HAP-1 (cell line): Measurements from ENCODE around the gene SHISA9.

Source experiments
- DNase-seq, 2 experiments: peaks; one replicate each; pipeline ENCODE4 v3.0.0-alpha.2; 2016 to 2020; ENCODE audit warnings: low spot score in 2 of 2
- H3K27me3 ChIP-seq: fragments of 250-450 bp; sonication (Bioruptor Pico); 2 replicates; pipeline ENCODE4 v1.5.1; 2020; ENCODE audit warnings: low read depth, mild to moderate bottlenecking, moderate library complexity
- H3K36me3 ChIP-seq: fragments of 250-450 bp; sonication (Bioruptor Pico); replicated peaks from 2 replicates; pipeline ENCODE4 v1.5.1; 2020; ENCODE audit warnings: mild to moderate bottlenecking
- H3K4me1 ChIP-seq: fragments of 250-450 bp; sonication (Bioruptor Pico); 2 replicates; pipeline ENCODE4 v1.5.1; 2020; ENCODE audit warnings: mild to moderate bottlenecking
- H3K4me3 ChIP-seq: fragments of 250-450 bp; sonication (Bioruptor Pico); 2 replicates; pipeline ENCODE4 v1.5.1; 2020; ENCODE audit warnings: mild to moderate bottlenecking, moderate library complexity
- H3K9me3 ChIP-seq: fragments of 250-450 bp; sonication (Bioruptor Pico); 2 replicates; pipeline ENCODE4 v1.5.1; 2020; ENCODE audit warnings: mild to moderate bottlenecking, moderate library complexity
- in situ Hi-C: fragments of 300-500 bp; cut with MboI; formaldehyde crosslinking; loops from 3 replicates; pipeline ENCODE4 v1.14.3; 2020; ENCODE audit warnings: low sequenced_read_pairs, inconsistent platforms, mixed read lengths

The SHISA9 gene

GRCh38 chr16:13062219-13062618 is 160.8 kb downstream of the SHISA9 start:
- Histone ChIP-seq H3K9me3 (no peaks in the 10 kb centered on the region), H3K4me1 (no peaks in the 10 kb centered on the region), H3K36me3 (no peaks in the 10 kb centered on the region), H3K4me3 (no peak overlapping the region), H3K27me3 (no peaks in the 10 kb centered on the region)
- in situ Hi-C loops, result no loop called here
- DNase-seq, result no peak

DNA sequence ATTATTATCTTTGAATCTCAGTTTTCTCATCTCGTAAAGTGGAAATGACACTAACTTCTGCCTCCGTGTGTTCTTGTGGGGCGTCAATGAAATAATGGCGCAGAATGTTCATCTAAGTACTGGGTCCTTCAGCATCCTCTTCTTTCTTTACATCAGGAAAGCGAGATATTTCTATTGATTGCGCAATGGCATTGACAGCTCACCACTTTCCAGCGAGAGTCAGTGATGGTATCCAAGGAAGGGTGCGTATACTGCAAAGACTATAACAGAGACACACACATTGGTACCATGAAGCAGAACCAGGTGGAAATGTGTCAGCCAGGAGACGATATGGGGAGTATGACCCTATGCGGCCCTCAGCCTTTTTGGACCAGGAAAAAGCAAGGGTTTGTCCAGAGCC is 162.1 kb downstream of the SHISA9 start:
- Histone ChIP-seq H3K4me1 (no peaks in the 10 kb centered on the region), H3K27me3 (no peaks in the 10 kb centered on the region), H3K4me3 (no peak overlapping the region), H3K36me3 (no peaks in the 10 kb centered on the region), H3K9me3 (no peaks in the 10 kb centered on the region)
- DNase-seq, result no peak
- in situ Hi-C loops, result no loop called here

DNA sequence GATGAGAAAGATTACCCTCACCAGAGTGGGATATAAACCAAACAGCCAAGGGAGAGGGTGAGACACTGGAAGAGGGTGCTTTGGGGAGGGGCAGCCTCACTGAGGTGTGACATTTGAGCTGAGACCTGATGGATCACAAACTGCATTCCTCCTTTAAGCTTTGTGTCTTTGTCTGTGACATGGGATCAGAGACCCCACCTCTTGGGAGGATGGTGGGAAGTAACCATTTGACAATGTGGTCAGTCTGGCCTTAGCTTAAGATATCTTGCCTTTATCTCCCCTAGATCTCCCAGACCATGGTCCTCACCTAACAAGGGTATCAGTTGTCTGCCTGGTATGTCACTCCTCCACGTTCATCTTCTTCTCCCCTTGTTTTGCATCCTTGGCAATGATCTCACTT is 163.4 kb downstream of the SHISA9 start:
- Histone ChIP-seq H3K27me3 (no peaks in the 10 kb centered on the region), H3K9me3 (no peaks in the 10 kb centered on the region), H3K4me1 (no peaks in the 10 kb centered on the region), H3K4me3 (no peak overlapping the region), H3K36me3 (no peaks in the 10 kb centered on the region)
- no peak for DNase-seq
- in situ Hi-C loops, result no loop called here

DNA sequence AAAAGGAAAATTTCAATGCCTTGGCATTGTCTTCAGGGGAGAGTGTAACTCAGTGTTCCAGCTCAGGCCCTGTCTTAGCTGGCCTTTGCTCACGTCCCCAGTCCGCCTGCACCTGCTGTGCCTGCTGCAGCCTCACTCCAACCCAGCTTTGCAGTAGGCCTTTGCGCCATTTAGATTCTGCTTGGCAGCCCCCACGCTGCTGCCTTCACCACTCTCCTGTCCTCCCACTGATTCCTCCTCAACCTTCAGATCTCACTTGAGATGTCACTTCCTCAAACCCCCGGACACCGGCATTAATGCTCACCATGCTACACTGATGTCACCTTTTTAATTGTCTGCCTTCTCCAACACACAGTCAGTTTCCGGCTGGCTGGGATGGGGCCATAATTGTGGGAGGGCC is 166.2 kb downstream of the SHISA9 start:
- Histone ChIP-seq H3K27me3 (no peaks in the 10 kb centered on the region), H3K4me1 (no peaks in the 10 kb centered on the region), H3K4me3 (no peak overlapping the region), H3K9me3 (no peaks in the 10 kb centered on the region), H3K36me3 (no peaks in the 10 kb centered on the region)
- DNase-seq, result no peak
- in situ Hi-C loops, result no loop called here

GRCh38 chr16:13068912-13069583 is 167.7 kb downstream of the SHISA9 start:
- no peaks in the 10 kb centered on the region for H3K9me3 ChIP-seq
- in situ Hi-C loops, result no loop called here

DNA sequence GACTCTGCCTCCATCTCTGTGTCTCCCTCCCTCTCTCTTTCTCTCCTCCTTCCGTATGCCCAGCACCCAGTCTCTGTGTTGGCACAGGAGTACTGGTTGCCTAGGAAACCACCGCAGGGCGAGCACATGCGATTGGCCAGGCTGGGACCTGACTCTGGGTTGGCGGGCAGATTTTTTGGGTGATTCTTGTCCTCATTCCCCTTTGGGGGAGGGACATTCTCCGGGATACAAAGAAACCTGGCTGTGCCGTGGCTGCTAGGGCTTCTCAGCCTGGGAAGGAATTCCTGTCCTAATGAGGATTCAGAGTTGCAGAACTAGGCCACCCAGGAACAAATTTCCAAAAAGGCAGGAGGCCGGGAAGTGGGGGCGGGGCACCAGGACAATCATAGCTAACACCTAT is 168.9 kb downstream of the SHISA9 start:
- in situ Hi-C loops, result no loop called here
- no peak overlapping the region for H3K4me3 ChIP-seq
- no peak for DNase-seq
- H3K36me3 ChIP-seq, result no peaks in the 10 kb centered on the region
- H3K27me3 ChIP-seq, result no peaks in the 10 kb centered on the region
- no peaks in the 10 kb centered on the region for H3K9me3 ChIP-seq
- no peaks in the 10 kb centered on the region for H3K4me1 ChIP-seq

More at GRCh38 chr16:13068912-13069583, 167.7 kb downstream of the SHISA9 start:
- no peak for DNase-seq
- no peaks in the 10 kb centered on the region for H3K27me3 ChIP-seq
- no peaks in the 10 kb centered on the region for H3K4me1 ChIP-seq
- no peaks in the 10 kb centered on the region for H3K36me3 ChIP-seq
- H3K4me3 ChIP-seq, result no peak overlapping the region

GRCh38 chr16:13076878-13077277 is 175.5 kb downstream of the SHISA9 start:
- DNase-seq, result no peak

DNA sequence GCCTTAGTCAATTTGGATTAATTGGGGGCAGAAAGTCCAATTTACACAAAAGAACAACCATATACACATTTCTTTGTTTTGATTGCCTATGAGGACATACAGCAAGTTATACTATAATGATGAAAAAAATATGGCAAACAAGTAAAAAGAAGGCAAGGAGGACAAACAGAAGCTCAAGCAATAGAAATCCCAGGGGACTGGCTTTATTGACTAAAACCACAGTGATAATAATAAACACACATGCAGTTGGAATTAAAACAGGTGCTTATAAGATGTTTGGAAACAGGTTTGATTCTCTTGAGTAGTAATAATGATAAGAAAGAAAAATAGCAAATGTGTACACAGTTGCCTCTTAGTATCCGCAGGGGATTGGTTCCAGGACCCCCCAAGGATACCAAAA is 176.4 kb downstream of the SHISA9 start:
- Histone ChIP-seq H3K36me3 (no peaks in the 10 kb centered on the region), H3K9me3 (no peaks in the 10 kb centered on the region; the same call in 1 of the 2 replicates), H3K4me1 (no peaks in the 10 kb centered on the region), H3K27me3 (no peaks in the 10 kb centered on the region), H3K4me3 (no peak overlapping the region)
- in situ Hi-C loops, result no loop called here
- DNase-seq, result no peak

More at GRCh38 chr16:13076878-13077277, 175.5 kb downstream of the SHISA9 start:
- Histone ChIP-seq H3K36me3 (no peaks in the 10 kb centered on the region), H3K9me3 (no peaks in the 10 kb centered on the region; the same call in 1 of the 2 replicates), H3K27me3 (no peaks in the 10 kb centered on the region), H3K4me1 (no peaks in the 10 kb centered on the region), H3K4me3 (no peak overlapping the region)
- in situ Hi-C loops, result no loop called here

- DNase-seq, result no peak
These were observed 179.1 kb downstream of the SHISA9 start for GRCh38 chr16:13080531-13080930.

DNA sequence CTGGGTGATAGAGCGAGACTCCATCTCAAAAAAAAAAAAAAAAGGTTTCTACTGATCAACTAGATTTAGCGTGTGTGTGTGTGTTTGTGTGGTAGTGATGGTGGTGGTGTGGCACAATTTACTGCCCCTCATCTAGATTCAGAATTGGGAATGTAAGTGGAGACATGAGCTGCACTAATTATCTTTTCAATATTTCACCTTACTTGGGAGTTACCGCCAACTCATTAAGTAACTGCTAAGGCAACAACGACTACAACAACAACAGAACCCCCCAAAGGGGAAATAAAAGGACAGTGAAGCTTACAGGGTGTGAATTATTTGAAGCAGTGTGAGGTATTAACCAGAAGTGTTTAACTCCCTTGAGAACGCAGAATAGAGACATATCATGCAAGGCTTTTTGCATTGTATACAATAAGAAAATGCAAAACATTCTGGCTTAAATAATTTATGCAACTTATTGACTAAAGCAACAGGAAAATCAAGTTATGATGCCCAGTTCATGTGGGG is 180.5 kb downstream of the SHISA9 start:
- no peaks in the 10 kb centered on the region for H3K4me1 ChIP-seq
- no peaks in the 10 kb centered on the region for H3K27me3 ChIP-seq
- no peaks in the 10 kb centered on the region for H3K36me3 ChIP-seq
- DNase-seq, result no peak
- H3K9me3 ChIP-seq, result no peaks in the 10 kb centered on the region; the same call in 1 of the 2 replicates
- H3K4me3 ChIP-seq, result no peak overlapping the region
- in situ Hi-C loops, result no loop called here

More at GRCh38 chr16:13080531-13080930, 179.1 kb downstream of the SHISA9 start:
- H3K27me3 ChIP-seq, result no peaks in the 10 kb centered on the region
- no peaks in the 10 kb centered on the region for H3K36me3 ChIP-seq
- H3K9me3 ChIP-seq, result no peaks in the 10 kb centered on the region; the same call in 1 of the 2 replicates
- no peaks in the 10 kb centered on the region for H3K4me1 ChIP-seq
- no peak overlapping the region for H3K4me3 ChIP-seq
- in situ Hi-C loops, result no loop called here

GRCh38 chr16:13083681-13084080 is 182.3 kb downstream of the SHISA9 start:
- Histone ChIP-seq H3K27me3 (no peaks in the 10 kb centered on the region), H3K9me3 (no peaks in the 10 kb centered on the region; the same call in 1 of the 2 replicates), H3K4me1 (no peaks in the 10 kb centered on the region), H3K36me3 (no peaks in the 10 kb centered on the region), H3K4me3 (no peak overlapping the region)
- in situ Hi-C loops, result no loop called here
- no peak for DNase-seq

DNA sequence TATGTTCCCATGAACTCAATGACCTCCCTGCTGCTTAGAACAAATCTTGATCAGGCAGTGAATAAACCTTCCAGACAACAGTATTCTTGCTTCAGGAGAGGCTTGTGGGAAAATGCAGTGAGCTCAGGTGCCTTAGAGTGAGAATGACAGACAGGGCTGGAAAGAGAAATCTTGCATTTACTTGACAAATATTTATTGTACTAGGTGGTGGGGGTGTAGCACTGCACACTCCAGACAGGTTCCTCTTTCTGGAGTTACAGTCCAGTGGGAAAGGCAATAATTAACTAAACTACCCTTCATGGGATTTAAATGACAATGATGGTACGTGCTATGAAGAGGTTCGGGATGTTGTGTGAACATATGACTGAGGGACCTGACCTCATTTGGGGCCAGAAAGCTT is 182.9 kb downstream of the SHISA9 start:
- no peak overlapping the region for H3K4me3 ChIP-seq
- H3K36me3 ChIP-seq, result no peaks in the 10 kb centered on the region
- in situ Hi-C loops, result no loop called here
- no peaks in the 10 kb centered on the region for H3K4me1 ChIP-seq
- H3K9me3 ChIP-seq, result no peaks in the 10 kb centered on the region
- H3K27me3 ChIP-seq, result no peaks in the 10 kb centered on the region
- DNase-seq, result no peak

DNA sequence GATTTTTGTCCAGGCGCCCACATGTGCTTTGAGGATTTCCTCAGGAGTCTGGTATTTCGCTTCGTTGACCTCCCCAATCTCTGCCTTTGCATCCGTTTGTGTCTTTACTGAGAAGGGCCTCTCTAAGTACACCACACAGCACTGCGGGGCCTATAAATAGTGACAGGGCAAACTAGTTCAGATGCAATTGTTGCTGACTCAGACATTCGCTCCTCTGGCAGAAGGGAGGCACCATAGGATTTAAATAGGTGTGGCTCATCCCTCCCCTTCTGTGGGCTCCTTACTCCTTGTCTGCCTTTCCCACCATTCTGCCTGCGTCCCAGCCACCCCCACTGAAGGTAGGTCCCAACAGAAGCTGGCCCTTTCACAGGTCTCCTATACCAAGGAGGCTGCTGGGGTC is 192.3 kb downstream of the SHISA9 start:
- H3K4me1 ChIP-seq, result no peaks in the 10 kb centered on the region
- H3K4me3 ChIP-seq, result no peak overlapping the region
- no peaks in the 10 kb centered on the region for H3K36me3 ChIP-seq
- in situ Hi-C loops, result no loop called here
- DNase-seq, result no peak
- no peaks in the 10 kb centered on the region for H3K9me3 ChIP-seq
- H3K27me3 ChIP-seq, result no peaks in the 10 kb centered on the region

- in situ Hi-C loops, result no loop called here
- Histone ChIP-seq H3K4me3 (no peak overlapping the region), H3K36me3 (no peaks in the 10 kb centered on the region), H3K4me1 (no peaks in the 10 kb centered on the region), H3K9me3 (no peaks in the 10 kb centered on the region), H3K27me3 (no peaks in the 10 kb centered on the region)
- no peak for DNase-seq
These were observed 193.7 kb downstream of the SHISA9 start for GRCh38 chr16:13095061-13095460.

DNA sequence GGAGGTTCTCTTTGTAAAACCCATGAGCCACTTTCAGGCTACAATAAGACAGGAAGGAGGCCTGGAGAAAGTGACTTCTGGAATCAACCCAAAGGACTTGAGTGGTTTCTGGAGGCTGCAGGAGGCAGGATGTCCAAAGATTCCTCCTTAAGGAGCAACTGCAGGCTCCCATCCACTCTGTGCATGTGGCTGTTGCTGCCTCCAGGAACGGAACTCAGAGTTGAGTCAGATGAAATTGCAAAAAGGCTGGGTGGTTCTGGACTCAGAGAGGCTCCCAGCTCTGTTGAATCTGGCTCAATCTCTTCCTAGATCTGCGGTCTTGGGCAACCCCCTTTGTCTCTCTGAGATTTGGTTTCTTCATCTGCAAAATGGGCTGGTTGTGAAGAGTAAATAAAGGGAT is 197.1 kb downstream of the SHISA9 start:
- no peak for DNase-seq
- Histone ChIP-seq H3K9me3 (no peaks in the 10 kb centered on the region), H3K27me3 (no peaks in the 10 kb centered on the region), H3K36me3 (no peaks in the 10 kb centered on the region), H3K4me3 (no peak overlapping the region), H3K4me1 (no peaks in the 10 kb centered on the region)
- in situ Hi-C loops, result no loop called here
